ENCODE measurements around the gene DCC. TPM values are rescaled to one million over a fixed set of nuclear protein-coding genes. Genes with fewer than 3 reads are reported as not detected.
A peak's percentile ranks its signal among the peaks of the same experiment; 100 is the strongest.

The DCC gene
- total and polyA plus RNA-seq, 2 donors (not counting 1 experiment from before 2014, with no cell fraction given): 0.14 TPM; not detected in 1

GRCh38 chr18:52567360-52567759 lies 227.4 kb downstream of the DCC start:
- TF ChIP-seq EZH2 (IDR thresholded peaks at IDR 0.05; ENCODE audit: low read length, missing control alignments): no peak
- TF ChIP-seq, protein P1, sequence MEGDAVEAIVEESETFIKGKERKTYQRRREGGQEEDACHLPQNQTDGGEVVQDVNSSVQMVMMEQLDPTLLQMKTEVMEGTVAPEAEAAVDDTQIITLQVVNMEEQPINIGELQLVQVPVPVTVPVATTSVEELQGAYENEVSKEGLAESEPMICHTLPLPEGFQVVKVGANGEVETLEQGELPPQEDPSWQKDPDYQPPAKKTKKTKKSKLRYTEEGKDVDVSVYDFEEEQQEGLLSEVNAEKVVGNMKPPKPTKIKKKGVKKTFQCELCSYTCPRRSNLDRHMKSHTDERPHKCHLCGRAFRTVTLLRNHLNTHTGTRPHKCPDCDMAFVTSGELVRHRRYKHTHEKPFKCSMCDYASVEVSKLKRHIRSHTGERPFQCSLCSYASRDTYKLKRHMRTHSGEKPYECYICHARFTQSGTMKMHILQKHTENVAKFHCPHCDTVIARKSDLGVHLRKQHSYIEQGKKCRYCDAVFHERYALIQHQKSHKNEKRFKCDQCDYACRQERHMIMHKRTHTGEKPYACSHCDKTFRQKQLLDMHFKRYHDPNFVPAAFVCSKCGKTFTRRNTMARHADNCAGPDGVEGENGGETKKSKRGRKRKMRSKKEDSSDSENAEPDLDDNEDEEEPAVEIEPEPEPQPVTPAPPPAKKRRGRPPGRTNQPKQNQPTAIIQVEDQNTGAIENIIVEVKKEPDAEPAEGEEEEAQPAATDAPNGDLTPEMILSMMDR (conservative IDR thresholded peaks at IDR 0.05 in 1 of 2, IDR thresholded peaks at IDR 0.05 in 1 of 2; ENCODE audit: low read depth in 1 of 2, low read length in 2 of 2): no peak
- Histone ChIP-seq H3K4me3 (replicated peaks in 1 of 4; ENCODE audit: control extremely low read depth in 1 of 4, insufficient read depth in 1 of 4, low read depth in 3 of 4, low read length in 4 of 4) (no peak overlapping the region), H3K27ac (ENCODE audit: insufficient read depth, low read length) (no peak overlapping the region), H3K27me3 (ENCODE audit: control insufficient read depth, insufficient read depth, low read length) (no peaks in the 10 kb centered on the region), H3K36me3 (ENCODE audit: control insufficient read depth, insufficient read depth, low read length) (no peaks in the 10 kb centered on the region), H3K9me3 (ENCODE audit: control insufficient read depth, insufficient read depth, low read depth, low read length) (no peaks in the 10 kb centered on the region), H3K4me2 (ENCODE audit: extremely low read depth, insufficient read depth, low read length) (no peak overlapping the region), H3K79me2 (ENCODE audit: control insufficient read depth, insufficient read depth, low read length) (no peaks in the 10 kb centered on the region), H3K9ac (ENCODE audit: insufficient read depth, low read length) (no peak overlapping the region), H4K20me1 (ENCODE audit: control insufficient read depth, extremely low read depth, insufficient read depth, low read length) (no peaks in the 10 kb centered on the region), H3K4me1 (ENCODE audit: control insufficient read depth, extremely low read depth, insufficient read depth, low read length) (no peaks in the 10 kb centered on the region), H2AFZ (ENCODE audit: low read length) (no peak overlapping the region)
- no peak for DNase-seq (ENCODE audit: low read depth in 2 of 2)

DNA sequence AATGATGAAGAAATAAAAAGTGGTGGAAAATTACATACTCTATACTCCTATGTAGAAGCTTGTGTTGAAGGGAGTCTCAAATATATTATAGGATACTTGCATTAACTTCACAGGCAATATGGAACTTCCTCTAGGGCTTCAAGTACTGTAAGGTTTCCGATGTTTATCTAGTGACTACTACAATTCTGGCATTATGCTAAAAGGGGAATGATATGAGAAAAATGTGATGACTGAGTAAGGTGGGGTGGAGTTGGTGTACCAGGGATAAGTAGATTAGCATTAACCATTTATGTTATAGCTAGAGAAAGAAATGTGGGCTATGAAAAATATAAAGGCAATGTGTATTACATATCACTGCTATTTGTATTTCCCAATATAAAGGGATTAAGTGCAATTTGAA lies 229.5 kb downstream of the DCC start:
- H3K9ac ChIP-seq (ENCODE audit: insufficient read depth, low read length): no peak overlapping the region
- no peaks in the 10 kb centered on the region for H3K4me1 ChIP-seq (ENCODE audit: control insufficient read depth, extremely low read depth, insufficient read depth, low read length)
- no peaks in the 10 kb centered on the region for H3K79me2 ChIP-seq (ENCODE audit: control insufficient read depth, insufficient read depth, low read length)
- no peak overlapping the region for H3K4me2 ChIP-seq (ENCODE audit: extremely low read depth, insufficient read depth, low read length)
- no peaks in the 10 kb centered on the region for H3K36me3 ChIP-seq (ENCODE audit: control insufficient read depth, insufficient read depth, low read length)
- H3K27me3 ChIP-seq (ENCODE audit: control insufficient read depth, insufficient read depth, low read length): no peaks in the 10 kb centered on the region
- DNase-seq (ENCODE audit: low read depth in 2 of 2): peak; percentile 2 to 60
- no peaks in the 10 kb centered on the region for H3K9me3 ChIP-seq (ENCODE audit: control insufficient read depth, insufficient read depth, low read depth, low read length)
- TF ChIP-seq, protein P1 (conservative IDR thresholded peaks at IDR 0.05 in 1 of 2, IDR thresholded peaks at IDR 0.05 in 1 of 2; ENCODE audit: low read depth in 1 of 2, low read length in 2 of 2): no peak
- TF ChIP-seq EZH2 (IDR thresholded peaks at IDR 0.05; ENCODE audit: low read length, missing control alignments): no peak
- H2AFZ ChIP-seq (ENCODE audit: low read length): no peak overlapping the region
- H3K4me3 ChIP-seq (replicated peaks in 1 of 4; ENCODE audit: control extremely low read depth in 1 of 4, insufficient read depth in 1 of 4, low read depth in 3 of 4, low read length in 4 of 4): no peak overlapping the region
- H3K27ac ChIP-seq (ENCODE audit: insufficient read depth, low read length): no peak overlapping the region
- H4K20me1 ChIP-seq (ENCODE audit: control insufficient read depth, extremely low read depth, insufficient read depth, low read length): no peaks in the 10 kb centered on the region

GRCh38 chr18:52570975-52571374 lies 231.0 kb downstream of the DCC start:
- peak; percentile 33 to 36 for DNase-seq (ENCODE audit: low read depth in 2 of 2)
- no peak overlapping the region for H3K4me3 ChIP-seq (replicated peaks in 1 of 4; ENCODE audit: control extremely low read depth in 1 of 4, insufficient read depth in 1 of 4, low read depth in 3 of 4, low read length in 4 of 4)
- H3K4me2 ChIP-seq (ENCODE audit: extremely low read depth, insufficient read depth, low read length): no peak overlapping the region
- H3K27ac ChIP-seq (ENCODE audit: insufficient read depth, low read length): no peak overlapping the region
- no peaks in the 10 kb centered on the region for H3K4me1 ChIP-seq (ENCODE audit: control insufficient read depth, extremely low read depth, insufficient read depth, low read length)
- no peaks in the 10 kb centered on the region for H3K9me3 ChIP-seq (ENCODE audit: control insufficient read depth, insufficient read depth, low read depth, low read length)
- H3K9ac ChIP-seq (ENCODE audit: insufficient read depth, low read length): no peak overlapping the region
- H3K79me2 ChIP-seq (ENCODE audit: control insufficient read depth, insufficient read depth, low read length): no peaks in the 10 kb centered on the region
- no peaks in the 10 kb centered on the region for H3K36me3 ChIP-seq (ENCODE audit: control insufficient read depth, insufficient read depth, low read length)
- no peak overlapping the region for H2AFZ ChIP-seq (ENCODE audit: low read length)
- H4K20me1 ChIP-seq (ENCODE audit: control insufficient read depth, extremely low read depth, insufficient read depth, low read length): no peaks in the 10 kb centered on the region
- H3K27me3 ChIP-seq (ENCODE audit: control insufficient read depth, insufficient read depth, low read length): no peaks in the 10 kb centered on the region
- TF ChIP-seq EZH2 (IDR thresholded peaks at IDR 0.05; ENCODE audit: low read length, missing control alignments): no peak
- TF ChIP-seq, protein P1 (conservative IDR thresholded peaks at IDR 0.05 in 1 of 2, IDR thresholded peaks at IDR 0.05 in 1 of 2; ENCODE audit: low read depth in 1 of 2, low read length in 2 of 2): no peak

Measured in fibroblast of lung (primary cell).